IMR-90 (cell line): ENCODE data around the gene CMKLR1. TPM values are rescaled to one million over a fixed set of nuclear protein-coding genes. Genes with fewer than 3 reads are reported as not detected.

Experiments used
- ATAC-seq: fragments of 200-7000 bp; cut with Tn5 transposase; 2 replicates; pipeline ENCODE4 v1.9.1; 2020; ENCODE audit warnings: low read depth, mild to moderate bottlenecking, moderate library complexity
- BruUV-seq: library from RNA; stranded (reverse); fragments of 400-500 nt; replicated peaks from 2 replicates; lab custom pipeline; 2021; lab: Mats Ljungman, UMichigan
- CTCF ChIA-PET: fragments of 300-600 bp; formaldehyde crosslinking; extraction: SDS; loops from one replicate; lab custom pipeline; 2021; ENCODE audit warnings: antibody characterized with exemption; lab: Yijun Ruan, JAX
- POLR2A ChIA-PET: fragments of 300-600 bp; sonication (Branson Sonifier 250); formaldehyde crosslinking; loops from one replicate; lab custom pipeline; 2022; ENCODE audit warnings: antibody characterized with exemption; ENCODE audit not compliant: unreplicated experiment; lab: Charles Lee
- DNase-seq: peaks from one replicate; pipeline ENCODE4 v3.0.0; 2013
- H2AFZ ChIP-seq: replicated peaks from 2 replicates; pipeline ENCODE3; 2013; ENCODE audit warnings: low read length, mild to moderate bottlenecking; ENCODE audit not compliant: poor library complexity
- H2AK5ac ChIP-seq: 2 replicates; pipeline ENCODE4 v1.6.1; 2013; ENCODE audit warnings: low read depth, low read length, inconsistent platforms
- H2AK9ac ChIP-seq: replicated peaks from 2 replicates; pipeline ENCODE3; 2013; ENCODE audit warnings: mild to moderate bottlenecking, low read depth, low read length, moderate library complexity; ENCODE audit not compliant: poor library complexity
- H2BK120ac ChIP-seq: 2 replicates; pipeline ENCODE4 v1.6.1; 2013; ENCODE audit warnings: low read depth, low read length, inconsistent platforms
- H2BK15ac ChIP-seq: 3 replicates; pipeline ENCODE4 v1.6.1; 2013; ENCODE audit warnings: low read depth, low read length, inconsistent platforms
- H2BK20ac ChIP-seq: 2 replicates; pipeline ENCODE4 v1.6.1; 2013; ENCODE audit warnings: low read depth, mild to moderate bottlenecking, inconsistent platforms, low read length, moderate library complexity
- H2BK5ac ChIP-seq: 2 replicates; pipeline ENCODE4 v1.6.1; 2013; ENCODE audit warnings: mild to moderate bottlenecking, low read depth, low read length, inconsistent platforms; ENCODE audit not compliant: poor library complexity, severe bottlenecking
- H3K14ac ChIP-seq: replicated peaks from 2 replicates; pipeline ENCODE4 v1.6.1; 2013; ENCODE audit warnings: low read depth, low read length, inconsistent platforms
- H3K18ac ChIP-seq: 2 replicates; pipeline ENCODE4 v1.6.1; 2013; ENCODE audit warnings: low read depth, low read length, control low read depth
- H3K23ac ChIP-seq: 2 replicates; pipeline ENCODE4 v1.6.1; 2013; ENCODE audit warnings: low read depth, low read length, inconsistent platforms
- H3K27ac ChIP-seq: 2 replicates; pipeline ENCODE4 v1.5.1; 2013; ENCODE audit warnings: mild to moderate bottlenecking, control low read depth, low read length; ENCODE audit not compliant: insufficient read depth
- H3K27me3 ChIP-seq: 2 replicates; pipeline ENCODE4 v1.6.1; 2013; ENCODE audit warnings: low read length; ENCODE audit not compliant: control insufficient read depth, insufficient read depth
- H3K36me3 ChIP-seq: 2 replicates; pipeline ENCODE4 v1.6.1; 2013; ENCODE audit warnings: low read length, mixed read lengths; ENCODE audit not compliant: control insufficient read depth, insufficient read depth
- H3K4ac ChIP-seq: 2 replicates; pipeline ENCODE4 v1.6.1; 2013; ENCODE audit warnings: low read depth, low read length, inconsistent platforms
- H3K4me1 ChIP-seq: 2 replicates; pipeline ENCODE4 v1.6.1; 2013; ENCODE audit warnings: low read length, mixed read lengths; ENCODE audit not compliant: control insufficient read depth, insufficient read depth
- H3K4me2 ChIP-seq: 2 replicates; pipeline ENCODE4 v1.6.1; 2013; ENCODE audit warnings: low read depth, mild to moderate bottlenecking, control low read depth, low read length, moderate library complexity
- H3K4me3 ChIP-seq: 2 replicates; pipeline ENCODE4 v1.5.1; 2013; ENCODE audit warnings: low read depth, mild to moderate bottlenecking, control low read depth, low read length, moderate library complexity; ENCODE audit not compliant: insufficient read depth
- H3K56ac ChIP-seq: 2 replicates; pipeline ENCODE4 v1.6.1; 2013; ENCODE audit warnings: low read length, inconsistent platforms; ENCODE audit not compliant: insufficient read depth; ENCODE audit errors: extremely low read depth
- H3K79me1 ChIP-seq, 2 experiments: 2 replicates each; pipeline ENCODE4 v1.6.1; 2013; ENCODE audit warnings: low read length in 2 of 2, inconsistent platforms in 1 of 2, low read depth in 1 of 2
- H3K9ac ChIP-seq: 2 replicates; pipeline ENCODE4 v1.6.1; 2013; ENCODE audit warnings: low read depth, low read length, control low read depth
- H3K9me1 ChIP-seq: 2 replicates; pipeline ENCODE4 v1.6.1; 2013; ENCODE audit warnings: low read length, inconsistent platforms; ENCODE audit not compliant: insufficient read depth
- H3K9me3 ChIP-seq: 2 replicates; pipeline ENCODE4 v1.6.1; 2013; ENCODE audit warnings: low read length; ENCODE audit not compliant: control insufficient read depth, insufficient read depth
- H4K20me1 ChIP-seq: 2 replicates; pipeline ENCODE4 v1.6.1; 2013; ENCODE audit warnings: low read length, inconsistent platforms; ENCODE audit not compliant: insufficient read depth
- H4K5ac ChIP-seq: 2 replicates; pipeline ENCODE4 v1.6.1; 2013; ENCODE audit warnings: mild to moderate bottlenecking, low read depth, low read length, control low read depth
- H4K8ac ChIP-seq, 2 experiments: 2 replicates each; pipeline ENCODE4 v1.6.1; 2013; ENCODE audit warnings: low read depth in 2 of 2, low read length in 2 of 2, control low read depth in 1 of 2, inconsistent platforms in 1 of 2
- H4K91ac ChIP-seq: 2 replicates; pipeline ENCODE4 v1.6.1; 2013; ENCODE audit warnings: low read depth, low read length, inconsistent platforms; ENCODE audit not compliant: insufficient read depth
- BHLHE40 ChIP-seq: fragments of 150-350 bp; IDR thresholded peaks from 2 replicates; pipeline ENCODE4 v1.6.1; 2016; ENCODE audit warnings: mild to moderate bottlenecking, low read depth, low read length
- CEBPB ChIP-seq: IDR thresholded peaks from 2 replicates; pipeline ENCODE4 v1.6.1; 2012; ENCODE audit warnings: low read depth, low read length, improper control_type of control experiment
- CHD1 ChIP-seq: IDR thresholded peaks from 2 replicates; pipeline ENCODE4 v1.6.1; 2012; ENCODE audit warnings: low read depth, low read length, improper control_type of control experiment
- FOS ChIP-seq: fragments of 150-350 bp; IDR thresholded peaks from 2 replicates; pipeline ENCODE4 v1.6.1; 2016; ENCODE audit warnings: low read depth, low read length
- MAFK ChIP-seq: IDR thresholded peaks from 2 replicates; pipeline ENCODE4 v1.6.1; 2012; ENCODE audit warnings: low read depth, low read length, improper control_type of control experiment
- MAZ ChIP-seq: IDR thresholded peaks from 2 replicates; pipeline ENCODE4 v1.6.1; 2012; ENCODE audit warnings: low read depth, mild to moderate bottlenecking, low read length, improper control_type of control experiment, moderate library complexity, borderline replicate concordance
- MXI1 ChIP-seq: IDR thresholded peaks from 2 replicates; pipeline ENCODE4 v1.6.1; 2012; ENCODE audit warnings: low read depth, mild to moderate bottlenecking, low read length, moderate library complexity, borderline replicate concordance
- NFE2L2 ChIP-seq: fragments of 150-350 bp; IDR thresholded peaks from 2 replicates; pipeline ENCODE4 v1.6.1; 2016; ENCODE audit warnings: low read depth, mild to moderate bottlenecking, low read length
- POLR2A ChIP-seq: IDR thresholded peaks from 2 replicates; pipeline ENCODE4 v1.6.1; 2012; ENCODE audit warnings: mild to moderate bottlenecking, low read depth, low read length
- RAD21 ChIP-seq: IDR thresholded peaks from 2 replicates; pipeline ENCODE4 v1.6.1; 2012; ENCODE audit warnings: low read length, improper control_type of control experiment
- RCOR1 ChIP-seq: IDR thresholded peaks from 2 replicates; pipeline ENCODE4 v1.6.1; 2012; ENCODE audit warnings: mild to moderate bottlenecking, low read length, improper control_type of control experiment; ENCODE audit not compliant: insufficient replicate concordance
- RFX5 ChIP-seq: IDR thresholded peaks from 2 replicates; pipeline ENCODE4 v1.8.0; 2012; ENCODE audit warnings: low read depth, mild to moderate bottlenecking, low read length, moderate library complexity
- SMC3 ChIP-seq: fragments of 150-350 bp; IDR thresholded peaks from 2 replicates; pipeline ENCODE4 v1.6.1; 2016; ENCODE audit warnings: low read depth, mild to moderate bottlenecking, antibody characterized with exemption, low read length, moderate library complexity
- WGBS, 2 experiments: methylation state at CpG; one replicate each; pipeline versions ENCODE4 v1.1.5 to v1.1.7; 2013; ENCODE audit warnings: missing lambda C conversion rate in 2 of 2; ENCODE audit not compliant: insufficient read length in 1 of 2; ENCODE audit errors: extremely low coverage in 2 of 2; 5-methylcytosine and 5-hydroxymethylcytosine counted together
- dilution Hi-C: fragments of 300-500 bp; cut with HindIII; formaldehyde crosslinking; loops from one replicate; pipeline ENCODE4 v1.14.3; 2018; ENCODE audit warnings: low sequenced_read_pairs; ENCODE audit not compliant: unreplicated experiment
- in situ Hi-C: fragments of 300-500 bp; cut with MboI; formaldehyde crosslinking; loops from 3 replicates; pipeline ENCODE4 v1.14.3; 2019; ENCODE audit warnings: low sequenced_read_pairs, inconsistent platforms, mixed read lengths
- intact Hi-C: fragments of 100-400 bp; cut with micrococcal nuclease; formaldehyde crosslinking; loops from 2 replicates; pipeline ENCODE4 v1.10.0; 2022
- polyA plus RNA-seq, 3 experiments: library from polyadenylated mRNA; depleted of rRNA; stranded (reverse); fragments of >200 nt; gene quantifications; 2 replicates each; pipeline ENCODE4 v1.2.3, GENCODE V29; 2012; ENCODE audit warnings: low replicate concordance in 1 of 3
- total RNA-seq: library from RNA; depleted of rRNA; stranded (reverse); fragments of >200 nt; gene quantifications from 2 replicates; pipeline ENCODE4 v1.2.3, GENCODE V29; 2012
- TF ChIP-seq, protein P1 (sequence below): conservative IDR thresholded peaks from 2 replicates; pipeline ENCODE4 v1.5.1; 2012; ENCODE audit warnings: mild to moderate bottlenecking, low read depth, low read length, improper control_type of control experiment
- TF ChIP-seq, protein P2 (sequence below): fragments of 150-350 bp; IDR thresholded peaks from 2 replicates; pipeline ENCODE4 v1.6.1; 2016; ENCODE audit warnings: low read depth, mild to moderate bottlenecking, low read length, moderate library complexity, borderline replicate concordance
- TF ChIP-seq, protein P3 (sequence below): fragments of 150-350 bp; IDR thresholded peaks from 2 replicates; pipeline ENCODE4 v1.6.1; 2017; ENCODE audit warnings: mild to moderate bottlenecking, antibody characterized with exemption, low read length, low read depth

Gene CMKLR1
- total and polyA plus RNA-seq, 2 of the 4 experiments (the other 2 are of a cell fraction), result not detected

- Histone ChIP-seq H2AK9ac (no peak overlapping the region), H3K4ac (no peak overlapping the region), H3K9ac (no peak overlapping the region), H3K27me3 (no peaks in the 10 kb centered on the region), H2BK20ac (no peak overlapping the region), H3K27ac (no peak overlapping the region), H3K18ac (no peak overlapping the region), H2AFZ (no peak overlapping the region), H3K23ac (no peak overlapping the region), H4K5ac (no peak overlapping the region), H2BK15ac (no peak overlapping the region), H3K36me3 (no peaks in the 10 kb centered on the region), H2BK5ac (no peak overlapping the region), H4K20me1 (no peaks in the 10 kb centered on the region), H3K79me1 (no peaks in the 10 kb centered on the region), H3K4me3 (no peak overlapping the region), H3K9me3 (no peaks in the 10 kb centered on the region), H3K56ac (no peak overlapping the region), H3K4me2 (no peak overlapping the region), H2AK5ac (no peak overlapping the region), H3K4me1 (no peaks in the 10 kb centered on the region), H4K8ac (no peak overlapping the region), H4K91ac (no peak overlapping the region), H3K14ac (no peak overlapping the region), H3K9me1 (no peaks in the 10 kb centered on the region), H2BK120ac (no peak overlapping the region)
- ATAC-seq (no peak), DNase-seq (no peak)
- no CpG with 5 or more reads among the region's 2 CpGs for WGBS, 2 experiments
- TF ChIP-seq NFE2L2 (no peak), BHLHE40 (no peak), CHD1 (no peak), CEBPB (no peak), MAZ (no peak), MAFK (no peak), MXI1 (no peak), POLR2A (no peak), RAD21 (no peak), SMC3 (no peak), RFX5 (no peak), RCOR1 (no peak), FOS (no peak)
- TF ChIP-seq, protein P1, sequence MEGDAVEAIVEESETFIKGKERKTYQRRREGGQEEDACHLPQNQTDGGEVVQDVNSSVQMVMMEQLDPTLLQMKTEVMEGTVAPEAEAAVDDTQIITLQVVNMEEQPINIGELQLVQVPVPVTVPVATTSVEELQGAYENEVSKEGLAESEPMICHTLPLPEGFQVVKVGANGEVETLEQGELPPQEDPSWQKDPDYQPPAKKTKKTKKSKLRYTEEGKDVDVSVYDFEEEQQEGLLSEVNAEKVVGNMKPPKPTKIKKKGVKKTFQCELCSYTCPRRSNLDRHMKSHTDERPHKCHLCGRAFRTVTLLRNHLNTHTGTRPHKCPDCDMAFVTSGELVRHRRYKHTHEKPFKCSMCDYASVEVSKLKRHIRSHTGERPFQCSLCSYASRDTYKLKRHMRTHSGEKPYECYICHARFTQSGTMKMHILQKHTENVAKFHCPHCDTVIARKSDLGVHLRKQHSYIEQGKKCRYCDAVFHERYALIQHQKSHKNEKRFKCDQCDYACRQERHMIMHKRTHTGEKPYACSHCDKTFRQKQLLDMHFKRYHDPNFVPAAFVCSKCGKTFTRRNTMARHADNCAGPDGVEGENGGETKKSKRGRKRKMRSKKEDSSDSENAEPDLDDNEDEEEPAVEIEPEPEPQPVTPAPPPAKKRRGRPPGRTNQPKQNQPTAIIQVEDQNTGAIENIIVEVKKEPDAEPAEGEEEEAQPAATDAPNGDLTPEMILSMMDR, result no peak
- TF ChIP-seq, protein P2, sequence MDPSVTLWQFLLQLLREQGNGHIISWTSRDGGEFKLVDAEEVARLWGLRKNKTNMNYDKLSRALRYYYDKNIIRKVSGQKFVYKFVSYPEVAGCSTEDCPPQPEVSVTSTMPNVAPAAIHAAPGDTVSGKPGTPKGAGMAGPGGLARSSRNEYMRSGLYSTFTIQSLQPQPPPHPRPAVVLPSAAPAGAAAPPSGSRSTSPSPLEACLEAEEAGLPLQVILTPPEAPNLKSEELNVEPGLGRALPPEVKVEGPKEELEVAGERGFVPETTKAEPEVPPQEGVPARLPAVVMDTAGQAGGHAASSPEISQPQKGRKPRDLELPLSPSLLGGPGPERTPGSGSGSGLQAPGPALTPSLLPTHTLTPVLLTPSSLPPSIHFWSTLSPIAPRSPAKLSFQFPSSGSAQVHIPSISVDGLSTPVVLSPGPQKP, result no peak
- TF ChIP-seq, protein P3, sequence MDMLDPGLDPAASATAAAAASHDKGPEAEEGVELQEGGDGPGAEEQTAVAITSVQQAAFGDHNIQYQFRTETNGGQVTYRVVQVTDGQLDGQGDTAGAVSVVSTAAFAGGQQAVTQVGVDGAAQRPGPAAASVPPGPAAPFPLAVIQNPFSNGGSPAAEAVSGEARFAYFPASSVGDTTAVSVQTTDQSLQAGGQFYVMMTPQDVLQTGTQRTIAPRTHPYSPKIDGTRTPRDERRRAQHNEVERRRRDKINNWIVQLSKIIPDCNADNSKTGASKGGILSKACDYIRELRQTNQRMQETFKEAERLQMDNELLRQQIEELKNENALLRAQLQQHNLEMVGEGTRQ, result no peak
- ChIA-PET POLR2A (no interaction called here), CTCF (interaction anchor here (0.6 kb wide), 1 partner anchor 1915 kb away, joined by 3 read pairs; no protein-coding TSS in a partner anchor)
- dilution Hi-C loops (no loop called here), in situ Hi-C loops (no loop called here), intact Hi-C loops (no loop called here)
- no TSS peak for BruUV-seq
These were observed 16.0 kb upstream of the CMKLR1 start for GRCh38 chr12:108355069-108355468.
